ENCODE results near the gene CCNQ. TPM values are rescaled to one million over a fixed set of nuclear protein-coding genes. Genes with fewer than 3 reads are reported as not detected.

The CCNQ gene
- total RNA-seq, 1 experiment from 2014 or later: 20.3 TPM

DNA sequence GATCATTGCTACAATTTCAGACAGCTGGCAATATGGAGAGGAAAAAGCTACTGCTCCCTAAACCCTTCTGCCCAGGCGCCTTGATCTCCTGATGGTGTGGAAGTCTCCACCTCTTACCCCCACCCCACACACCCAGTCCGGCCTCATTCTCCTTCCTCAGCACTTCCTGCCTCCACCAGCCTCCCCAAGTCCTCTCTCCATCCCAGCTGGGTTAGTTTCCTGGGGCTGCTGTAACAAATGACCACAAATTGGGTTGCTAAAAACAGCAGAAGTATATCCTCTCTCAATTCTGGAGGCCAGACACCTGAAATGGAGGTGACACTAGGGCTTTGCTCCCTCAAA is 1.1 kb upstream of the CCNQ start:
- ATAC-seq (no peak), DNase-seq (ENCODE audit: low read depth, low spot score) (no peak)
- intact Hi-C loops (cut with micrococcal nuclease): no loop called here
- peak overlapping the region; percentile 64; the same call in 1 of the 2 replicates for H3K27ac ChIP-seq (ENCODE audit: low read depth, low read length)
- no peaks in the 10 kb centered on the region for H3K27me3 ChIP-seq (ENCODE audit: insufficient read depth, low read length)
- RAD21 ChIA-PET (ENCODE audit: low non-redundant PET in 1 of 2, low total read pairs in 2 of 2, uncharacterized antibody in 2 of 2, unreplicated experiment in 2 of 2): no interaction called here
- H3K36me3 ChIP-seq (ENCODE audit: control insufficient read depth in 1 of 2, insufficient read depth in 2 of 2, low read length in 2 of 2): no peaks in the 10 kb centered on the region
- no peaks in the 10 kb centered on the region for H4K20me1 ChIP-seq (ENCODE audit: insufficient read depth)
- peak overlapping the region; percentile 69 for H3K9ac ChIP-seq (ENCODE audit: low read length)
- H3K9me2 ChIP-seq (ENCODE audit: insufficient read depth): no peaks in the 10 kb centered on the region
- H3K4me2 ChIP-seq (ENCODE audit: low read length): peak overlapping the region; percentile 79
- POLR2A ChIA-PET: no interaction called here
- BruUV-seq (replicated peaks): no TSS peak
- peaks cover 24% of the 10 kb centered on the region for H3K79me2 ChIP-seq (ENCODE audit: insufficient read depth, low read length)
- peaks cover 4 to 16% of the 10 kb centered on the region in 2 experiments; a peak in 2 of 4 replicates for H3K4me1 ChIP-seq (ENCODE audit: control insufficient read depth in 1 of 2, insufficient read depth in 2 of 2, low read length in 2 of 2)
- CTCF ChIA-PET: interaction anchor here (1.0 kb wide), 1 partner anchor 68 kb away, joined by 3 read pairs; no protein-coding TSS in a partner anchor
- no peak for TF ChIP-seq SP1 (IDR thresholded peaks at IDR 0.05; ENCODE audit: low read depth)
- TF ChIP-seq, protein P1, sequence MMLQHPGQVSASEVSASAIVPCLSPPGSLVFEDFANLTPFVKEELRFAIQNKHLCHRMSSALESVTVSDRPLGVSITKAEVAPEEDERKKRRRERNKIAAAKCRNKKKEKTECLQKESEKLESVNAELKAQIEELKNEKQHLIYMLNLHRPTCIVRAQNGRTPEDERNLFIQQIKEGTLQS (IDR thresholded peaks at IDR 0.05): no peak
- no peak for TF ChIP-seq POLR2AphosphoS5 (IDR thresholded peaks at IDR 0.05; ENCODE audit: low read depth, low read length)
- TF ChIP-seq CEBPB (IDR thresholded peaks at IDR 0.05; ENCODE audit: low read depth): no peak
- TF ChIP-seq CTCF (IDR thresholded peaks at IDR 0.05 in 2 of 3, conservative IDR thresholded peaks at IDR 0.05 in 1 of 3; ENCODE audit: borderline replicate concordance in 1 of 3, insufficient read depth in 1 of 3, low read depth in 2 of 3, low read length in 2 of 3): no peak
- no peak for TF ChIP-seq ELF1 (IDR thresholded peaks at IDR 0.05; ENCODE audit: borderline replicate concordance, low read depth)
- TF ChIP-seq EZH2phosphoT487 (IDR thresholded peaks at IDR 0.05; ENCODE audit: borderline replicate concordance): no peak
- no peak for TF ChIP-seq FOSL1 (IDR thresholded peaks at IDR 0.05; ENCODE audit: low read depth)
- no peak for TF ChIP-seq YY1 (IDR thresholded peaks at IDR 0.05; ENCODE audit: extremely low read depth, insufficient replicate concordance, low read depth, low read length)
- TF ChIP-seq, protein P2, sequence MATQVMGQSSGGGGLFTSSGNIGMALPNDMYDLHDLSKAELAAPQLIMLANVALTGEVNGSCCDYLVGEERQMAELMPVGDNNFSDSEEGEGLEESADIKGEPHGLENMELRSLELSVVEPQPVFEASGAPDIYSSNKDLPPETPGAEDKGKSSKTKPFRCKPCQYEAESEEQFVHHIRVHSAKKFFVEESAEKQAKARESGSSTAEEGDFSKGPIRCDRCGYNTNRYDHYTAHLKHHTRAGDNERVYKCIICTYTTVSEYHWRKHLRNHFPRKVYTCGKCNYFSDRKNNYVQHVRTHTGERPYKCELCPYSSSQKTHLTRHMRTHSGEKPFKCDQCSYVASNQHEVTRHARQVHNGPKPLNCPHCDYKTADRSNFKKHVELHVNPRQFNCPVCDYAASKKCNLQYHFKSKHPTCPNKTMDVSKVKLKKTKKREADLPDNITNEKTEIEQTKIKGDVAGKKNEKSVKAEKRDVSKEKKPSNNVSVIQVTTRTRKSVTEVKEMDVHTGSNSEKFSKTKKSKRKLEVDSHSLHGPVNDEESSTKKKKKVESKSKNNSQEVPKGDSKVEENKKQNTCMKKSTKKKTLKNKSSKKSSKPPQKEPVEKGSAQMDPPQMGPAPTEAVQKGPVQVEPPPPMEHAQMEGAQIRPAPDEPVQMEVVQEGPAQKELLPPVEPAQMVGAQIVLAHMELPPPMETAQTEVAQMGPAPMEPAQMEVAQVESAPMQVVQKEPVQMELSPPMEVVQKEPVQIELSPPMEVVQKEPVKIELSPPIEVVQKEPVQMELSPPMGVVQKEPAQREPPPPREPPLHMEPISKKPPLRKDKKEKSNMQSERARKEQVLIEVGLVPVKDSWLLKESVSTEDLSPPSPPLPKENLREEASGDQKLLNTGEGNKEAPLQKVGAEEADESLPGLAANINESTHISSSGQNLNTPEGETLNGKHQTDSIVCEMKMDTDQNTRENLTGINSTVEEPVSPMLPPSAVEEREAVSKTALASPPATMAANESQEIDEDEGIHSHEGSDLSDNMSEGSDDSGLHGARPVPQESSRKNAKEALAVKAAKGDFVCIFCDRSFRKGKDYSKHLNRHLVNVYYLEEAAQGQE (IDR thresholded peaks at IDR 0.05; ENCODE audit: low read depth): no peak
- TF ChIP-seq POLR2A (IDR thresholded peaks at IDR 0.05; ENCODE audit: borderline replicate concordance, extremely low read depth, insufficient read depth, insufficient read length): no peak
- TF ChIP-seq, protein P3, sequence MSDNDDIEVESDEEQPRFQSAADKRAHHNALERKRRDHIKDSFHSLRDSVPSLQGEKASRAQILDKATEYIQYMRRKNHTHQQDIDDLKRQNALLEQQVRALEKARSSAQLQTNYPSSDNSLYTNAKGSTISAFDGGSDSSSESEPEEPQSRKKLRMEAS (IDR thresholded peaks at IDR 0.05): no peak
- no peak for TF ChIP-seq ZNF274 (IDR thresholded peaks at IDR 0.05; ENCODE audit: low read depth, low read length)
- TF ChIP-seq RAD21 (IDR thresholded peaks at IDR 0.05; ENCODE audit: low read depth): no peak
- TF ChIP-seq ZFX (IDR thresholded peaks at IDR 0.05): no peak
- no peak for TF ChIP-seq CBX3 (IDR thresholded peaks at IDR 0.05; ENCODE audit: low read depth)
- H3K9me3 ChIP-seq (ENCODE audit: control insufficient read depth in 1 of 2, insufficient read depth in 1 of 2, low read depth in 1 of 2, low read length in 2 of 2): no peaks in the 10 kb centered on the region
- H2AFZ ChIP-seq (ENCODE audit: low read depth, low read length, poor library complexity, severe bottlenecking): no peak overlapping the region
- H3K4me3 ChIP-seq (replicated peaks in 1 of 2; ENCODE audit: low read depth in 1 of 2, low read length in 2 of 2): peak overlapping the region; percentile 65 to 67
